Loucy (cell line): Measurements from ENCODE around the gene BCL2L11.

Experiments used
- CTCF ChIP-seq: fragments of 200-600 bp; sonication (generic); conservative IDR thresholded peaks from 2 replicates; pipeline ENCODE4 v1.5.1; 2014; ENCODE audit warnings: mild to moderate bottlenecking, antibody characterized with exemption, low read length
- EZH2phosphoT487 ChIP-seq: fragments of 200-600 bp; IDR thresholded peaks from 2 replicates; pipeline ENCODE4 v1.6.1; 2018; ENCODE audit warnings: antibody characterized with exemption, mild to moderate bottlenecking, moderate library complexity, borderline replicate concordance

GRCh38 chr2:111166115-111166514 lies 45.4 kb downstream of the BCL2L11 start:
- no peak for TF ChIP-seq CTCF
- no peak for TF ChIP-seq EZH2phosphoT487
